Activated effector memory CD4-positive, alpha-beta T cell treated with Interleukin-2 at 50 U/mL for 16 hours (primary cell): ENCODE data around the gene RPL4.
"Not testable (repeated sequence)": the region's sequence is repeated elsewhere in the genome, so short reads cannot be mapped to it uniquely, and the experiment has no call there.

ENCODE experiments used
- DNase-seq: peaks from one replicate; pipeline ENCODE4 v3.0.0-alpha.2; 2020

RPL4 gene

GRCh38 chr15:66489179-66489791 is 15.4 kb downstream of the RPL4 start:
- no peak for DNase-seq

GRCh38 chr15:66488525-66488924 is 16.1 kb downstream of the RPL4 start:
- DNase-seq: no peak

- no peak for DNase-seq
These were observed 17.8 kb downstream of the RPL4 start for GRCh38 chr15:66486887-66487286.

- DNase-seq: no peak
These were observed 20.0 kb downstream of the RPL4 start for GRCh38 chr15:66484539-66485112.

GRCh38 chr15:66483131-66483566 is 21.5 kb downstream of the RPL4 start:
- no peak for DNase-seq

GRCh38 chr15:66482539-66482938 is 22.1 kb downstream of the RPL4 start:
- DNase-seq: no peak

GRCh38 chr15:66481107-66481856 is 23.4 kb downstream of the RPL4 start:
- DNase-seq: no peak

GRCh38 chr15:66480267-66480666 is 24.4 kb downstream of the RPL4 start:
- no peak for DNase-seq

- no peak for DNase-seq
These were observed 27.6 kb downstream of the RPL4 start for GRCh38 chr15:66477011-66477410.

- DNase-seq: no peak
These were observed 28.1 kb downstream of the RPL4 start for GRCh38 chr15:66476535-66476934.

GRCh38 chr15:66474963-66475362 is 29.7 kb downstream of the RPL4 start:
- no peak for DNase-seq

GRCh38 chr15:66474135-66474534 is 30.5 kb downstream of the RPL4 start:
- no peak for DNase-seq

GRCh38 chr15:66472176-66472999 is 32.3 kb downstream of the RPL4 start:
- DNase-seq: peak; percentile 5

- not testable (repeated sequence) for DNase-seq
These were observed 33.8 kb downstream of the RPL4 start for GRCh38 chr15:66470825-66471224.

- not testable (repeated sequence) for DNase-seq
These were observed 37.3 kb downstream of the RPL4 start for GRCh38 chr15:66467162-66468040.

- DNase-seq: not testable (repeated sequence)
These were observed 39.4 kb downstream of the RPL4 start for GRCh38 chr15:66465294-66465693.

GRCh38 chr15:66462627-66463026 is 42.0 kb downstream of the RPL4 start:
- DNase-seq: no peak

GRCh38 chr15:66461917-66462316 is 42.7 kb downstream of the RPL4 start:
- no peak for DNase-seq

GRCh38 chr15:66461294-66461693 is 43.4 kb downstream of the RPL4 start:
- not testable (repeated sequence) for DNase-seq

- DNase-seq: no peak
These were observed 44.6 kb downstream of the RPL4 start for GRCh38 chr15:66459818-66460615.

GRCh38 chr15:66456211-66456610 is 48.4 kb downstream of the RPL4 start:
- no peak for DNase-seq
